GM18511 (cell line): ENCODE results near the gene FIBCD1.

Experiments used
- ATAC-seq: cut with Tn5 transposase; IDR thresholded peaks from one replicate; pipeline ENCODE4 v1.9.1; 2021; ENCODE audit warnings: mild to moderate bottlenecking, moderate library complexity; ENCODE audit not compliant: unreplicated experiment

The FIBCD1 gene

GRCh38 chr9:130937146-130938076 is 1.6 kb downstream of the FIBCD1 start:
- no peak for ATAC-seq

GRCh38 chr9:130936285-130937117 is 2.5 kb downstream of the FIBCD1 start:
- ATAC-seq, result no peak

- ATAC-seq, result no peak
Observed at GRCh38 chr9:130935648-130936271, 3.3 kb downstream of the FIBCD1 start.

GRCh38 chr9:130934702-130935647 is 4.1 kb downstream of the FIBCD1 start:
- ATAC-seq, result no peak

- no peak for ATAC-seq
Observed at GRCh38 chr9:130934246-130934645, 4.8 kb downstream of the FIBCD1 start.

GRCh38 chr9:130933114-130934046 is 5.7 kb downstream of the FIBCD1 start:
- ATAC-seq, result no peak

GRCh38 chr9:130932255-130933079 is 6.6 kb downstream of the FIBCD1 start:
- no peak for ATAC-seq

GRCh38 chr9:130931508-130932254 is 7.4 kb downstream of the FIBCD1 start:
- peak; percentile 69 for ATAC-seq

- no peak for ATAC-seq
Observed at GRCh38 chr9:130930804-130931349, 8.2 kb downstream of the FIBCD1 start.

GRCh38 chr9:130930132-130930803 is 8.8 kb downstream of the FIBCD1 start:
- ATAC-seq, result no peak

GRCh38 chr9:130929571-130930038 is 9.4 kb downstream of the FIBCD1 start:
- no peak for ATAC-seq

- ATAC-seq, result peak; percentile 62
Observed at GRCh38 chr9:130927995-130928900, 10.8 kb downstream of the FIBCD1 start.

- no peak for ATAC-seq
Observed at GRCh38 chr9:130927338-130927737, 11.7 kb downstream of the FIBCD1 start.

- no peak for ATAC-seq
Observed at GRCh38 chr9:130925050-130925678, 13.9 kb downstream of the FIBCD1 start.

- no peak for ATAC-seq
Observed at GRCh38 chr9:130924448-130924788, 14.6 kb downstream of the FIBCD1 start.
